G401 (cell line): ENCODE data around the gene KRTAP2-2. TPM values are rescaled to one million over a fixed set of nuclear protein-coding genes. Genes with fewer than 3 reads are reported as not detected.
"Not testable (repeated sequence)": the region's sequence is repeated elsewhere in the genome, so short reads cannot be mapped to it uniquely, and the experiment has no call there.

ENCODE experiments used
- DNase-seq: peaks from one replicate; pipeline ENCODE4 v3.0.0-alpha.2; 2015; ENCODE audit warnings: low spot score
- in situ Hi-C: cut with HindIII; loops from 2 replicates; pipeline ENCODE4 v1.10.0; 2016; ENCODE audit warnings: low sequenced_read_pairs, mixed read lengths
- total RNA-seq: library from RNA; depleted of rRNA; stranded (reverse); fragments of >200 nt; shearing (Covaris generic); gene quantifications from 2 replicates; pipeline ENCODE4 v1.2.3, GENCODE V29; 2014

Gene KRTAP2-2
- total RNA-seq, 1 experiment from 2014 or later: not detected

GRCh38 chr17:41037853-41038350 is 17.1 kb downstream of the KRTAP2-2 start:
- in situ Hi-C loops: no loop called here
- DNase-seq: no peak

DNA sequence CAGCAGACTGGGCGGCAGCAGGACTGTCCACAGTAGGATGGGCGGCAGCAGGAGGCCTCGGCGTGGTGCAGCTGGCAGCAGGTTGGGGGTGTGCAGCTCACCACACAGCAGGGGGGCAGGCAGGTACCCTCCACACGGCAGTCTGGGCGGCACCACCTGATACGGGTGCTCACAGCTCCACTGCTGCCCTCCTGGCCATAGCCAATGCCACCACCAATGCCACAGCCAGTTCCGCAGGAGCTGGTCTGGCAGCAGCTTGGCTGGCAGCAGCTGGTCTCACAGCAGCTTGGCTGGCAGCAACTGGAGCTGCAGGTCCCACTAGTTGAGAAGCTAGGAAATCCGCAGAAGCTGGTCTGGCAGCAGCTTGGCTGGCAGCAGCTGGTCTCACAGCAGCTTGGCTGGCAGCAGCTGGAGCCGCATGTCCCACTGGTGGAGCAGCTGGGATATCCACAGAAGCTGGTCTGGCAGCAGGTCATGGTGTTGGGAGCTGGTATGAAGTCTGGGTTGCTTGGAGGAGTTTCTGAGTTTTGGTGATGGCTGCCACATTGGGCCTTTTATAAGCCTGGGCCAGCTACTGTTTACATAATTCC is 20.6 kb downstream of the KRTAP2-2 start, which contains the start of gene KRTAP1-3:
TSS of gene KRTAP1-3 (minus strand) at position 529 of the 590 bp plus-strand sequence. CDS start at position 476, 53 bp downstream.
- in situ Hi-C loops, DNase-seq: not testable (repeated sequence)

DNA sequence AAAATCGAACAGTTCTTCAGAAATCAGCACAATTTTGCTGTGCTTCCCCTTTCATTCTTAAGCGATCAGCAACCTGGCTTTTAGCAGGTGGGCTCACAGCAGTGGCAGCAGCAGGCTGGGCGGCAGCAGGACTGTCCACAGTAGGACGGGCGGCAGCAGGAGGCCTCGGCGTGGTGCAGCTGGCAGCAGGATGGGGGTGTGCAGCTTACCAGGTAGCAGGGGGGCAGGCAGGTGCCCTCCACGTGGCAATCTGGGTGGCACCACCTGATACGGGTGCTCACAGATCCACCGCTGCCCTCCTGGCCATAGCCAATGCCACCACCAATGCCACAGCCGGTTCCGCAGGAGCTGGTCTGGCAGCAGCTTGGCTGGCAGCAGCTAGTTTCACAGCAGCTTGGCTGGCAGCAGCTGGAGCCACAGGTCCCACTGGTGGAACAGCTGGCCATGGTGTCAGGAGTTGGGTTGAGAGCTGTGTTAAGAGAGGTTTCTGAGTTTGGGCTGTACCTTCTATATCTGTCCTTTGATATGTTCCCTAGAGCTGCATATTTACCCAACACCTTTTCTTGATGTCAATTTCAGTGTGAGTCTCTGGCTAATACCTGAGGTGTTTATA is 25.3 kb downstream of the KRTAP2-2 start, which contains the start of gene KRTAP1-4:
TSS of gene KRTAP1-4 (minus strand) at position 563 of the 613 bp plus-strand sequence. CDS start at position 446, 117 bp downstream.
- DNase-seq: no peak
- in situ Hi-C loops: no loop called here

GRCh38 chr17:41026715-41027471 is 28.1 kb downstream of the KRTAP2-2 start, which contains the start of gene KRTAP1-5:
KRTAP1-5 (minus strand) TSS chr17:41027208; CDS start chr17:41027155, 53 bp downstream.
- in situ Hi-C loops: no loop called here
- DNase-seq: no peak

DNA sequence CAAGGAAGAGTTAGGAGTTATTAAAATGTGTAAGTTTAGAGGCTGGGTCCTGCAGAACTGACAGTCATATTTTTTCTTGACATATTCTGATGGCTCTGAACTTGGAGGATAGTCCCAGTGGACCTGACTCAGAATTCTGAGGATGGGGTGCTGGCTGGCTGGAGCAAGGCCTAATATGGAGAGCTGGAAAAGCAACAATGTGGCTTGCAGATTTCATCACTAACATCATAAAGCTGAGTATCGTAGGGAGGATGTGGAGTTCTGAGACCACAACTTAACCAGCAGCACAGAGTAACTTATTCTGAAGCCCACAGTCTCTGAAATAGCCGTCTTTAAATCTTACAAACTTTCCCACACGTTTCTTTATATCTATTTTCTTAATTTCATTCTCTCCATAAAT is 30.3 kb downstream of the KRTAP2-2 start:
- no peak for DNase-seq
- in situ Hi-C loops: no loop called here

DNA sequence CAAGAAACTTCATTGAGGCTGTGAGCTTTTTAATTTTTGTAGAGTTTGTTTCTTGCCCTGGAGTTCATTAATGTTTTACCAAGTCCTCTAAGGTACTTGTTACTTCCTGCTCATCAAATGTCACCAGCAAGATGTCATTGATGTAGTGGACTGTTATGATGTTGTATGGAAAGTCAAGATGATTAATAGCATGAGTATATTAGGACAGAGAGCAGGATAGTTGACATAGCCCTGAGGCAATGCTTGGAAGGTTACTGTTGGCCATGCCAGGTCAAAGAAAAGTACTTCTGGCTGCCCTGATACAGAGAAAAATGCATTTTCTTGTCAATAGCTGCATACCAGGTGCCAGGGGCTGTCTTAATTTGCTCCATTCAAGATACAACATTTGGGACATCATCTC is 34.7 kb downstream of the KRTAP2-2 start:
- in situ Hi-C loops: no loop called here
- DNase-seq: no peak

- DNase-seq: no peak
- in situ Hi-C loops: no loop called here
Measured at GRCh38 chr17:41019415-41019814, 35.6 kb downstream of the KRTAP2-2 start.

- in situ Hi-C loops: no loop called here
- no peak for DNase-seq
Measured at GRCh38 chr17:41018541-41018940, 36.5 kb downstream of the KRTAP2-2 start.

- in situ Hi-C loops: no loop called here
- no peak for DNase-seq
Measured at GRCh38 chr17:41016578-41017215, 38.3 kb downstream of the KRTAP2-2 start.

DNA sequence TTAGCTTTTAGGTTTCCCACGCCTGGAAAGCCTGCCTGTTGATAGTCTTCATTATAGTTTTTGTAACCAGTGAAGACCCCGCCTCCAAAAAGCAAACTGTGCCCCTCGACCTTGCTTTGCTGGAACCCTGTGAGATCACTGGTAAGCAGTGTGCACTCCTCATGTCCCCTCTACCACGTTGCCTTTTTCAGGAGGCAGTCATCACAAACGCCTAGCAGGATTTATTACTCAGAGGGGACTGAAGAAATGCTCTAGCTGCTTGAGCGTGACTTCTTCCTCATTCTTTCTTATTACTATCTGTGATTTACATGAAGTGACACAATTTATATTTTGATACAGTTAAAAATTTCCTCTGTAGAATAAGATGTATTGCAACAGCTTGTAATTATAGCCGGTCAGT is 39.6 kb downstream of the KRTAP2-2 start:
- no peak for DNase-seq
- in situ Hi-C loops: no loop called here

DNA sequence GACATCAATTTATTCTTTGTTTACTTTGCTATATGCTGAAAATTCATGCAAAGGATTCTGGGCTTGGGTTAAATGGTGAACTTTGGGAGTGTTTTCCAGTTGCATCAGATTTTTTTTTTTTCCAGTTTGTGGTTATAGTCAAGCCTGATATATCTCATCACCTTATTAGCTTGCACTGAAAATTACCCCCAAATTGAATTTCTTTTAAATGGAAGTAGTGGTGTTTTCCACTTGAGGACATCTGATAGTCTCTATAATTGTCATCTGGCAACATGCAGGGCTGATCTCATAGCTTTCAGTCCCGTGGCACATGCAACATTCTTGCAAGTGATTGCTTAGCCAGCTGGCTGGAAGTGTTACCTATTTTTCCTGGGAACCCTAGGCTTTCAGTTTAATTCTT is 41.4 kb downstream of the KRTAP2-2 start:
- peak; percentile 73 for DNase-seq
- in situ Hi-C loops: no loop called here

- in situ Hi-C loops: no loop called here
- no peak for DNase-seq
Measured at GRCh38 chr17:41013181-41013580, 41.8 kb downstream of the KRTAP2-2 start.

DNA sequence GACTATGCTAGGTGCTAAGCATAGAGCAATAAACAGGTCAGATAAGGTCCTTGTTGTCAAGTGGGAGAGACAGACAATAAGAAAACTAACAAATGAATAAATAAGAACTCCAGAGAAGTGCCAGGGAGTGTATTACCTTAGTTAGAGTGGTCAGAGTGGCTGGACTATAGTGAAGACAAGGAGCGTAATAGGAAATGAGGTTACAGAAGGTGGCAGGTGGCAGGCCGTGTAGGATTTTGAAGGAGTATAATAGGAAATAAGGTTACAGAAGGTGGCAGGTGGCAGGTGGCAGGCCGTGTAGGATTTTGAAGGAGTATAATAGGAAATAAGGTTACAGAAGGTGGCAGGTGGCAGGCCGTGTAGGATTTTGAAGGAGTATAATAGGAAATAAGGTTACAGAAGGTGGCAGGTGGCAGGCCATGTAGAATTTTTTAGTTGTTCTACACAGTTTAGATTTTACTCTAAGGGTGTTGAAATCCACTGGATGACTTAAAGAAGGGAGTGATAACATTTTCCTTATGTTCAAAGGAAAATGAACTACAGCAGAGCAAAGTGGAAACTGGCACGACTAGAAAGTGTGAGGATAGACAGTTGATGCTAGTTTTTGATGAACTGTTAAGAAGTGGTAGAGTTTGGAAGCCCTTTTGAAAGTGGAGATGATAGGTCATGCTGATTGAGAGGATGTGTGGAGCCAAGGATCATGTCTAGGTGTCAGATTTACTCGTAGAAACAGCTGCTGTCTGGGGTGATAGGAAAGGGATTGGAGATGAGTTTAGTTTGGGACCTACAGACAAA is 42.5 kb downstream of the KRTAP2-2 start:
- DNase-seq: peak; percentile 58
- in situ Hi-C loops: no loop called here

- in situ Hi-C loops: no loop called here
- DNase-seq: no peak
Measured at GRCh38 chr17:41010441-41010840, 44.6 kb downstream of the KRTAP2-2 start.

DNA sequence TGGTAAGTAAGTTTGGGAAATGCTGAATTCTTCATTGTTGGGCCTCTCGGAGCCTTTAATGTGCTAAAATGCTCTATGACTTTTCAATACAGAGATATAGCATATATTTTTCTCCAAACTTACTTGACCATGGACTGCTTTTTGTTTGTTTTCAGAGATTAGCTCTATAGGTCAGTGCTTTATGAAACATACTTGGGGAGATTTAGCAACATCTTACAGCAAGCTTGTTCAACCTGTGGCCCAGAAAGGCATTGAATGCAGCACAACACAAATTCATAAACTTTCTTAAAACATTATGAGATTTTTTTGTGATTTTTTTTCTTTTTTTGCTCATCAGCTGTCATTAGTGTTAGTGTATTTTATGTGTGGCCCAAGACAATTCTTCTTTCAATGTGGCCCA is 45.1 kb downstream of the KRTAP2-2 start:
- in situ Hi-C loops: no loop called here
- no peak for DNase-seq

GRCh38 chr17:41009301-41009760 is 45.7 kb downstream of the KRTAP2-2 start:
- in situ Hi-C loops: no loop called here
- no peak for DNase-seq

GRCh38 chr17:41008811-41009210 is 46.2 kb downstream of the KRTAP2-2 start, which contains the start of gene KRTAP3-1:
KRTAP3-1 (minus strand) TSS chr17:41009128; CDS start chr17:41009074, 54 bp downstream.
- in situ Hi-C loops: no loop called here
- peak; percentile 47 for DNase-seq
